ENCODE results near the gene DCHS1. TPM values are rescaled to one million over a fixed set of nuclear protein-coding genes. Genes with fewer than 3 reads are reported as not detected.

Gene DCHS1
- total and polyA plus RNA-seq, 10 of the 15 experiments (the other 5 are each of a cell fraction or from before 2014, with no cell fraction given): 0.02 to 0.64 (median 0.18) TPM; not detected in 1

DNA sequence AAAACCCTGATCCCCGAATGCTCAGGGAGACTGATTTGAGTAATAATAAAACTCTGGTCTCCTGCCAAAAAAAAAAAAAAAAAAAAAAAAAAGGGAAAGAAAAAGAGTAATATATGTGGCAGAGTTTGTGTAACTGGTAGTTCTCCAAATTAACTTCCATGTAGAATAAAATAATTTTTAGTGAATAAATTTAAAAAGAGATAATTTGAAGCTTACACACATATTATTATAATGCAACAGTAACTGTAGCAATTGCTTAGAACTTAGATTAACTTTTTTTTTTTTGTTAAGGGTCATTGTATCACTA is 38.6 kb upstream of the DCHS1 start:
- Histone ChIP-seq H2AFZ (ENCODE audit: control insufficient read depth, low read depth, low read length) (no peak overlapping the region), H3K36me3 (ENCODE audit: control insufficient read depth in 2 of 2, insufficient read depth in 2 of 2, low read length in 1 of 2) (no peaks in the 10 kb centered on the region), H3K4me2 (ENCODE audit: control insufficient read depth, insufficient read depth) (no peak overlapping the region), H4K20me1 (ENCODE audit: control insufficient read depth, insufficient read depth) (no peaks in the 10 kb centered on the region), H3K9me3 (replicated peaks; ENCODE audit: control insufficient read depth, insufficient read depth, low read length) (no peaks in the 10 kb centered on the region), H3K79me2 (ENCODE audit: control insufficient read depth, insufficient read depth, low read length) (no peaks in the 10 kb centered on the region), H3K27ac (ENCODE audit: control insufficient read depth, insufficient read depth) (no peak overlapping the region), H3K4me3 (no peak overlapping the region), H3K4me1 (ENCODE audit: control insufficient read depth, insufficient read depth, low read length) (no peaks in the 10 kb centered on the region), H3K9ac (ENCODE audit: control insufficient read depth, insufficient read depth, low read length) (no peak overlapping the region), H3K27me3 (replicated peaks in 1 of 2; ENCODE audit: control insufficient read depth in 2 of 2, insufficient read depth in 2 of 2, low read length in 1 of 2) (no peaks in the 10 kb centered on the region)
- SMC1A ChIA-PET (ENCODE audit: uncharacterized antibody, unreplicated experiment): interaction anchor here (0.7 to 2.8 kb wide), 5 partner anchors 8 to 189 kb away, joined by 3 to 12 read pairs (median 4); no protein-coding TSS in a partner anchor
- DNase-seq (ENCODE audit: low read depth, low spot score) (no peak), FAIRE-seq (no peak), ATAC-seq (no peak)
- no TSS peak for BruUV-seq (replicated peaks)
- POLR2A ChIA-PET: interaction anchor here (0.6 to 0.7 kb wide), 3 partner anchors 82 to 448 kb away, joined by 3 to 8 read pairs (median 5); partner anchors contain the start of gene TAF10
- WGBS (ENCODE audit: insufficient coverage, insufficient replicate concordance, low lambda C conversion rate, missing lambda C conversion rate): 11% methylated on average over 1 of the region's 1 CpG
- intact Hi-C loops (cut with micrococcal nuclease; ENCODE audit: unreplicated experiment) (no loop called here), in situ Hi-C loops (cut with MboI) (no loop called here)
- TF ChIP-seq, protein P1, sequence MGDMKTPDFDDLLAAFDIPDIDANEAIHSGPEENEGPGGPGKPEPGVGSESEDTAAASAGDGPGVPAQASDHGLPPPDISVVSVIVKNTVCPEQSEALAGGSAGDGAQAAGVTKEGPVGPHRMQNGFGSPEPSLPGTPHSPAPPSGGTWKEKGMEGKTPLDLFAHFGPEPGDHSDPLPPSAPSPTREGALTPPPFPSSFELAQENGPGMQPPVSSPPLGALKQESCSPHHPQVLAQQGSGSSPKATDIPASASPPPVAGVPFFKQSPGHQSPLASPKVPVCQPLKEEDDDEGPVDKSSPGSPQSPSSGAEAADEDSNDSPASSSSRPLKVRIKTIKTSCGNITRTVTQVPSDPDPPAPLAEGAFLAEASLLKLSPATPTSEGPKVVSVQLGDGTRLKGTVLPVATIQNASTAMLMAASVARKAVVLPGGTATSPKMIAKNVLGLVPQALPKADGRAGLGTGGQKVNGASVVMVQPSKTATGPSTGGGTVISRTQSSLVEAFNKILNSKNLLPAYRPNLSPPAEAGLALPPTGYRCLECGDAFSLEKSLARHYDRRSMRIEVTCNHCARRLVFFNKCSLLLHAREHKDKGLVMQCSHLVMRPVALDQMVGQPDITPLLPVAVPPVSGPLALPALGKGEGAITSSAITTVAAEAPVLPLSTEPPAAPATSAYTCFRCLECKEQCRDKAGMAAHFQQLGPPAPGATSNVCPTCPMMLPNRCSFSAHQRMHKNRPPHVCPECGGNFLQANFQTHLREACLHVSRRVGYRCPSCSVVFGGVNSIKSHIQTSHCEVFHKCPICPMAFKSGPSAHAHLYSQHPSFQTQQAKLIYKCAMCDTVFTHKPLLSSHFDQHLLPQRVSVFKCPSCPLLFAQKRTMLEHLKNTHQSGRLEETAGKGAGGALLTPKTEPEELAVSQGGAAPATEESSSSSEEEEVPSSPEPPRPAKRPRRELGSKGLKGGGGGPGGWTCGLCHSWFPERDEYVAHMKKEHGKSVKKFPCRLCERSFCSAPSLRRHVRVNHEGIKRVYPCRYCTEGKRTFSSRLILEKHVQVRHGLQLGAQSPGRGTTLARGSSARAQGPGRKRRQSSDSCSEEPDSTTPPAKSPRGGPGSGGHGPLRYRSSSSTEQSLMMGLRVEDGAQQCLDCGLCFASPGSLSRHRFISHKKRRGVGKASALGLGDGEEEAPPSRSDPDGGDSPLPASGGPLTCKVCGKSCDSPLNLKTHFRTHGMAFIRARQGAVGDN (IDR thresholded peaks at IDR 0.05): no peak
- TF ChIP-seq, protein P2, sequence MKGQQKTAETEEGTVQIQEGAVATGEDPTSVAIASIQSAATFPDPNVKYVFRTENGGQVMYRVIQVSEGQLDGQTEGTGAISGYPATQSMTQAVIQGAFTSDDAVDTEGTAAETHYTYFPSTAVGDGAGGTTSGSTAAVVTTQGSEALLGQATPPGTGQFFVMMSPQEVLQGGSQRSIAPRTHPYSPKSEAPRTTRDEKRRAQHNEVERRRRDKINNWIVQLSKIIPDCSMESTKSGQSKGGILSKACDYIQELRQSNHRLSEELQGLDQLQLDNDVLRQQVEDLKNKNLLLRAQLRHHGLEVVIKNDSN (IDR thresholded peaks at IDR 0.05; ENCODE audit: borderline replicate concordance, extremely low read length, insufficient read depth, low read depth, low read length): no peak
- TF ChIP-seq SMARCA5 (IDR thresholded peaks at IDR 0.05) (no peak), NR2C2 (IDR thresholded peaks at IDR 0.05; ENCODE audit: borderline replicate concordance, control insufficient read depth, insufficient read length, low read depth) (no peak), SIX5 (IDR thresholded peaks at IDR 0.05; ENCODE audit: low read depth, low read length, severe bottlenecking) (no peak), CEBPB (IDR thresholded peaks at IDR 0.05; ENCODE audit: borderline replicate concordance in 1 of 2, low read depth in 2 of 2, low read length in 2 of 2) (no peak), BCL11A (IDR thresholded peaks at IDR 0.05; ENCODE audit: low read depth, low read length) (no peak), SPI1 (IDR thresholded peaks at IDR 0.05; ENCODE audit: borderline replicate concordance, insufficient read depth, low read depth, low read length) (no peak), SMC3 (IDR thresholded peaks at IDR 0.05; ENCODE audit: borderline replicate concordance, low read length) (no peak), HDAC6 (IDR thresholded peaks at IDR 0.05; ENCODE audit: unreplicated experiment) (no peak), TCF12 (IDR thresholded peaks at IDR 0.05; ENCODE audit: low read depth, low read length) (no peak)
- CTCF ChIA-PET: interaction anchor here (0.6 to 3.6 kb wide), 6 partner anchors 10 to 251 kb away, joined by 3 to 16 read pairs (median 3); partner anchors contain the start of gene MRPL17
- RAD21 ChIA-PET (ENCODE audit: unreplicated experiment): interaction anchor here (0.7 kb wide), 2 partner anchors 13 to 166 kb away, joined by 3 to 4 read pairs; no protein-coding TSS in a partner anchor

Data from GM12878 (cell line).